Activated CD4-positive, alpha-beta memory T cell treated with anti-CD3 and anti-CD28 coated beads, Interleukin-2, amount 10 ng/mL, durations not matched to agents 7 days and 5 days (primary cell): ENCODE data around the gene PRKAG3. TPM values are rescaled to one million over a fixed set of nuclear protein-coding genes. Genes with fewer than 3 reads are reported as not detected.
"Not testable (repeated sequence)": the region's sequence is repeated elsewhere in the genome, so short reads cannot be mapped to it uniquely, and the experiment has no call there.

Experiments
- CTCF ChIA-PET: fragments of 350-600 bp; sonication (Branson Sonifier 250); formaldehyde crosslinking; loops from one replicate; lab custom pipeline; 2021; ENCODE audit warnings: antibody characterized with exemption, inconsistent platforms; lab: Charles Lee
- POLR2A ChIA-PET: fragments of 350-600 bp; sonication (Branson Sonifier 250); formaldehyde crosslinking; loops from one replicate; lab custom pipeline; 2021; ENCODE audit warnings: antibody characterized with exemption; lab: Charles Lee
- DNase-seq: peaks from one replicate; pipeline ENCODE4 v3.0.0-alpha.2; 2020
- H3K27ac Mint-ChIP-seq: one replicate; pipeline ENCODE4 v1.8.0; 2021; ENCODE audit warnings: mild to moderate bottlenecking, mixed read lengths
- H3K27me3 Mint-ChIP-seq: one replicate; pipeline ENCODE4 v1.8.0; 2021; ENCODE audit warnings: mixed read lengths
- H3K36me3 Mint-ChIP-seq: one replicate; pipeline ENCODE4 v1.8.0; 2021; ENCODE audit warnings: low read depth, mixed read lengths
- H3K4me1 Mint-ChIP-seq: one replicate; pipeline ENCODE4 v1.8.0; 2021; ENCODE audit warnings: mixed read lengths
- H3K4me3 Mint-ChIP-seq: one replicate; pipeline ENCODE4 v1.8.0; 2021; ENCODE audit warnings: mild to moderate bottlenecking, mixed read lengths
- H3K9me3 Mint-ChIP-seq: one replicate; pipeline ENCODE4 v1.8.0; 2021; ENCODE audit warnings: mixed read lengths
- total RNA-seq, 2 experiments: library from RNA; stranded (reverse); gene quantifications; one replicate each; pipeline ENCODE4 v1.2.3, GENCODE V29; 2021

Gene PRKAG3
- total RNA-seq, 2 experiments from 2014 or later: not detected

GRCh38 chr2:218780851-218781690 is 50.5 kb downstream of the PRKAG3 start:
- Mint-ChIP-seq H3K36me3 (peaks cover 9% of the 10 kb centered on the region), H3K4me3 (no peak overlapping the region)
- POLR2A ChIA-PET: no interaction called here

GRCh38 chr2:218780046-218780445 is 51.6 kb downstream of the PRKAG3 start:
- Mint-ChIP-seq H3K27me3 (peaks cover 45% of the 10 kb centered on the region), H3K4me3 (no peak overlapping the region), H3K4me1 (peaks cover 2% of the 10 kb centered on the region), H3K27ac (no peak overlapping the region), H3K36me3 (peaks cover 10% of the 10 kb centered on the region), H3K9me3 (peaks cover 13% of the 10 kb centered on the region)
- DNase-seq: no peak
- ChIA-PET POLR2A (no interaction called here), CTCF (no interaction called here)

More at GRCh38 chr2:218780851-218781690, 50.5 kb downstream of the PRKAG3 start:
- H3K27ac Mint-ChIP-seq: no peak overlapping the region
- H3K4me1 Mint-ChIP-seq: peaks cover 2% of the 10 kb centered on the region
- DNase-seq: no peak
- peaks cover 10% of the 10 kb centered on the region for H3K9me3 Mint-ChIP-seq
- peaks cover 45% of the 10 kb centered on the region for H3K27me3 Mint-ChIP-seq
- CTCF ChIA-PET: no interaction called here

- DNase-seq: no peak
- H3K36me3 Mint-ChIP-seq: peaks cover 12% of the 10 kb centered on the region
- ChIA-PET POLR2A (no interaction called here), CTCF (no interaction called here)
- H3K4me1 Mint-ChIP-seq: peaks cover 2% of the 10 kb centered on the region
- H3K4me3 Mint-ChIP-seq: no peak overlapping the region
- H3K27me3 Mint-ChIP-seq: peaks cover 28% of the 10 kb centered on the region
- H3K27ac Mint-ChIP-seq: no peak overlapping the region
- peaks cover 16% of the 10 kb centered on the region for H3K9me3 Mint-ChIP-seq
These were observed 54.2 kb downstream of the PRKAG3 start for GRCh38 chr2:218777276-218777990.

- CTCF ChIA-PET: no interaction called here
These were observed 55.1 kb downstream of the PRKAG3 start for GRCh38 chr2:218776488-218776887.

GRCh38 chr2:218773881-218774280 is 57.7 kb downstream of the PRKAG3 start:
- Mint-ChIP-seq H3K9me3 (peaks cover 16% of the 10 kb centered on the region), H3K27ac (no peak overlapping the region), H3K4me1 (no peaks in the 10 kb centered on the region), H3K36me3 (peaks cover 14% of the 10 kb centered on the region), H3K4me3 (no peak overlapping the region), H3K27me3 (peaks cover 9% of the 10 kb centered on the region)
- CTCF ChIA-PET: no interaction called here
- POLR2A ChIA-PET: no interaction called here
- no peak for DNase-seq

More at GRCh38 chr2:218776488-218776887, 55.1 kb downstream of the PRKAG3 start:
- DNase-seq: no peak
- POLR2A ChIA-PET: no interaction called here
- H3K36me3 Mint-ChIP-seq: peaks cover 12% of the 10 kb centered on the region
- H3K4me1 Mint-ChIP-seq: peaks cover 2% of the 10 kb centered on the region
- H3K27ac Mint-ChIP-seq: no peak overlapping the region
- H3K4me3 Mint-ChIP-seq: no peak overlapping the region
- H3K9me3 Mint-ChIP-seq: peaks cover 16% of the 10 kb centered on the region
- H3K27me3 Mint-ChIP-seq: peaks cover 23% of the 10 kb centered on the region

GRCh38 chr2:218772759-218773158 is 58.8 kb downstream of the PRKAG3 start:
- H3K4me3 Mint-ChIP-seq, H3K27me3 Mint-ChIP-seq, DNase-seq, H3K27ac Mint-ChIP-seq, POLR2A ChIA-PET, H3K4me1 Mint-ChIP-seq: not testable (repeated sequence)
- peaks cover 12% of the 10 kb centered on the region for H3K36me3 Mint-ChIP-seq
- H3K9me3 Mint-ChIP-seq: peaks cover 13% of the 10 kb centered on the region
- CTCF ChIA-PET: interaction anchor here (1.0 kb wide), 1 partner anchor 75 kb away, joined by 3 read pairs; no protein-coding TSS in a partner anchor

Other genes starting within 250 kb of the PRKAG3 start
- under 1 TPM; 0.10 to 0.38 TPM for gene PLCD4, start 223.9 kb downstream of the PRKAG3 start, total RNA-seq
- 10 to 100 TPM; 41.4 to 41.8 TPM for gene ZNF142, start 172.2 kb downstream of the PRKAG3 start, total RNA-seq
- 10 to 100 TPM; 35.0 to 39.8 TPM for gene BCS1L, start 172.1 kb downstream of the PRKAG3 start, total RNA-seq
- 10 to 100 TPM; 15.1 to 21.9 TPM for gene RNF25, start 159.8 kb downstream of the PRKAG3 start, total RNA-seq
- 10 to 100 TPM; 17.6 to 17.9 TPM for gene STK36, start 159.7 kb downstream of the PRKAG3 start, total RNA-seq
- 10 to 100 TPM; 27.6 to 29.2 TPM for gene TTLL4, start 121.0 kb downstream of the PRKAG3 start, total RNA-seq
- gene CYP27A1, start 49.7 kb downstream of the PRKAG3 start, total RNA-seq: not detected
- gene WNT6, start 28.0 kb upstream of the PRKAG3 start, total RNA-seq: not detected
- 1 to 10 TPM in 1 of 2 experiments, under 1 TPM in 1; 0.70 to 1.4 TPM for gene WNT10A, start 49.0 kb upstream of the PRKAG3 start, total RNA-seq
- gene CDK5R2, start 127.9 kb upstream of the PRKAG3 start, total RNA-seq: not detected
- gene FEV, start 153.4 kb upstream of the PRKAG3 start, total RNA-seq: not detected
- gene CRYBA2, start 161.6 kb upstream of the PRKAG3 start, total RNA-seq: not detected
- gene CFAP65, start 209.7 kb upstream of the PRKAG3 start, total RNA-seq: not detected
- gene IHH, start 229.1 kb upstream of the PRKAG3 start, total RNA-seq: not detected